Measurements from ENCODE around the gene KIFC1.
"Not testable (repeated sequence)": the region's sequence is repeated elsewhere in the genome, so short reads cannot be mapped to it uniquely, and the experiment has no call there.

Gene KIFC1

GRCh38 chr6:33375143-33375671, 16.4 kb upstream of the KIFC1 start:
- DNase-seq (ENCODE audit: low read depth in 2 of 2), result no peak

GRCh38 chr6:33377171-33377570, 14.5 kb upstream of the KIFC1 start:
- DNase-seq (ENCODE audit: low read depth in 2 of 2), result no peak

DNA sequence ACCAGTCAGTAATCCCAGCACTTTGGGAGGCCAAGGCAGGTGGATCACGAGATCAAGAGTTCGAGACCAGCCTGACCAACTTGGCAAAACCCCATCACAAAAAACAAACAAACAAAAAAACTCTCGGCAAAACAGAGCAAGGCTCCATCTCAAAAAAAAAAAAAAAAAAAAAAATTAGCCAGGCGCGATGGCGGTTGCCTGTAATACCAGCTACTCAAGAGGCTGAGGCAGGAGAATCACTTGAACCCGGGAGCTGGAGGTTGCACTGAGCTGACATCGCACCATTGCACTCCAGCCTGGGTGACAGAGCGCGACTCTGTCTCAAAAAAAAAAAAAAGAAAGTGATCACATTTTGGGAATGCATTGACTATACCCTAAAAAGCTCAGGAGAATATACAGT, 12.4 kb upstream of the KIFC1 start:
- not testable (repeated sequence) for DNase-seq (ENCODE audit: low read depth in 2 of 2)

- no peak for DNase-seq (ENCODE audit: low read depth in 2 of 2)
These were observed 11.2 kb upstream of the KIFC1 start for GRCh38 chr6:33380272-33380981.

GRCh38 chr6:33383427-33384185, 8.0 kb upstream of the KIFC1 start:
- DNase-seq (ENCODE audit: low read depth in 2 of 2), result no peak

GRCh38 chr6:33384581-33385020, 7.0 kb upstream of the KIFC1 start:
- no peak for DNase-seq (ENCODE audit: low read depth in 2 of 2)

- DNase-seq (ENCODE audit: low read depth in 2 of 2), result no peak
These were observed 1.4 kb upstream of the KIFC1 start for GRCh38 chr6:33390173-33390572.

GRCh38 chr6:33390767-33391277, 801 bp upstream of the KIFC1 start:
- no peak for DNase-seq (ENCODE audit: low read depth in 2 of 2)

DNA sequence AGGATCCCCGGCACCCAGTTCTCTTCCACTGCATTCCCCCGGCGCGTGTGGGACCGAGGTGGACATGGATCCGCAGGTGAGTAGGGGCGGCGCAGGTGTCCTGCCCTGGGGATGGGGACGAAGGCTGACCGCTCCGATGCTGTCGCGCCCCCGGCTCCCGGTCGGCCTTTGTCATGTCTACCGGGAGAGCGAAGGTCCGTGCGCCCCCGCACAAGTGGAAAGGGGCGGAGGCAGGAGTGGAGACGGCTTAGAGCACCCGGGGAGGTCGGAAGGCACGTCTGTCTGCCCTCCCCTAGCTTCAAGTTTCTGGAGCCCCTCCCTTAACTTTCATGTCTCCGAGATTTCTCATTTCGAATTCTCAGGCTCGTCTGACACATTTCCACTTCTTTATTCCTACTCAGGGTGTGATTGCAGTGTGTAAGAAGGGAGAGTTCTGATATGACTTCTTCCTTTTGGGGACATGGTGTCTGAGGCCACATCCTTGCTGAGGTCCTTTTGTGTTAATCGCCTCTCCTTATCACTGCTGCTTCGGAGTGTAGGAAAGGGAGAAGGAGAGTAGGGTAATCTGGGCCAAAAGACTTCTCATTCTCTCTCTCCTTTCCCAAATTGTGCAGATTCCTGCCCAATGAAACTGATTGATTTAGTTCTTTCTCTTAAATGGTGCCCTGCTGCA, 435 bp downstream of the KIFC1 start:
- DNase-seq (ENCODE audit: low read depth in 2 of 2), result peak in 1 of 2 experiments; percentile 49

DNA sequence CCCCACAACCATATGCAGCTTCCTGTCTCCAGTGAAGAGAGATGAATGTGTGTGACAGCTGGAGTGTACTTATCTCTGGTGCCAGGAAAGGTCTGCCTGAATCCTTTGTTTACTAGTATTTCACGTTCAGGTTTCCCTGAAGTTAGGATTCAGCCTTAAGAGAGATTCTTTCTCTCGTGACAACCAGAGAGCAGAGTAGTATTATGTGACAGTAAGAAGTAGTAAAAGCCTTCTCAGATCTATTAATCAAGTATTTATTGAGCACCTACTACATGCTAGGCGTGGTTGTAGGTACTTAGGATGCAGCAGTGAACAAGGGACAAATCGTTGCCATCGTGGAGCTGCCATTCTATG, 949 bp downstream of the KIFC1 start:
- DNase-seq (ENCODE audit: low read depth in 2 of 2), result no peak

- DNase-seq (ENCODE audit: low read depth in 2 of 2), result no peak
These were observed 1.4 kb downstream of the KIFC1 start for GRCh38 chr6:33392979-33393378.

- no peak for DNase-seq (ENCODE audit: low read depth in 2 of 2)
These were observed 5.9 kb downstream of the KIFC1 start for GRCh38 chr6:33397541-33397940.

DNA sequence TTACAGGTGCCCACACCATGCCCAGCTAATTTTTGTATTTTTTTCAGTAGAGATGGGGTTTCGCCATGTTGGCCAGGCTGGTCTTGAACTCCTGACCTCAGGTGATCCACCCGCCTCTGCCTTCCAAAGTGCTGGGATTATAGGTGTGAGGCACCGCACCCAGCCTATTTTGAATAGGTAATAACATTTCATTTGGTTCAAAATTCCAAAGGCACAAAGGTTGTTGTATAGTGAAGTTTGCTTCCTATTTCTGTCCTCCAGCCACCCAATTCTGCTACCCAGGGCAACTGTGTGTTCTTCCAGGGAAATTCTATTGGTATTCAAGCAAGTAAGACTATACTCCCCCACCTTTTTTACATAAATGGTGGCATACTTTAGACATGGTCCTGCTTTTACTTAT, 7.0 kb downstream of the KIFC1 start:
- not testable (repeated sequence) for DNase-seq (ENCODE audit: low read depth in 2 of 2)

- not testable (repeated sequence) for DNase-seq (ENCODE audit: low read depth in 2 of 2)
These were observed 8.3 kb downstream of the KIFC1 start for GRCh38 chr6:33399881-33400280.

DNA sequence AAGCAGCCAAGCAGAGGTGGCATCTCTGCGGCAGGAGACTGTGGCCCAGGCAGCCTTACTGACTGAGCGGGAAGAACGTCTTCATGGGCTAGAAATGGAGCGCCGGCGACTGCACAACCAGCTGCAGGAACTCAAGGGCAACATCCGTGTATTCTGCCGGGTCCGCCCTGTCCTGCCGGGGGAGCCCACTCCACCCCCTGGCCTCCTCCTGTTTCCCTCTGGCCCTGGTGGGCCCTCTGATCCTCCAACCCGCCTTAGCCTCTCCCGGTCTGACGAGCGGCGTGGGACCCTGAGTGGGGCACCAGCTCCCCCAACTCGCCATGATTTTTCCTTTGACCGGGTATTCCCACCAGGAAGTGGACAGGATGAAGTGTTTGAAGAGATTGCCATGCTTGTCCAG, 13.3 kb downstream of the KIFC1 start:
- no peak for DNase-seq (ENCODE audit: low read depth in 2 of 2)

GRCh38 chr6:33405386-33405940, 13.8 kb downstream of the KIFC1 start:
- no peak for DNase-seq (ENCODE audit: low read depth in 2 of 2)

GRCh38 chr6:33406126-33406525, 14.5 kb downstream of the KIFC1 start:
- no peak for DNase-seq (ENCODE audit: low read depth in 2 of 2)

GRCh38 chr6:33407132-33407718, 15.6 kb downstream of the KIFC1 start:
- no peak for DNase-seq (ENCODE audit: low read depth in 2 of 2)

GRCh38 chr6:33410050-33410710, 18.6 kb downstream of the KIFC1 start:
- DNase-seq (ENCODE audit: low read depth in 2 of 2), result peak; percentile 95 to 96

- no peak for DNase-seq (ENCODE audit: low read depth in 2 of 2)
These were observed 19.3 kb downstream of the KIFC1 start, which contains the start of gene PHF1 for GRCh38 chr6:33410711-33411631. PHF1 (plus strand) TSS chr6:33411014; CDS start chr6:33412264, 1,250 bp downstream.
